Trophoblast cell (in vitro differentiated cells and primary cell): ENCODE data around the gene NACA2.
"Not testable (repeated sequence)": the region's sequence is repeated elsewhere in the genome, so short reads cannot be mapped to it uniquely, and the experiment has no call there.

Experiments
- DNase-seq, 2 donors: peaks; one replicate each; pipeline ENCODE4 v3.0.0-alpha.2; 2016
- H2AFZ ChIP-seq: 2 replicates; pipeline ENCODE4 v1.6.1; 2013; ENCODE audit warnings: low read length, moderate library complexity, mild to moderate bottlenecking; ENCODE audit not compliant: insufficient read depth, poor library complexity
- H2AK5ac ChIP-seq: 2 replicates; pipeline ENCODE4 v1.6.1; 2013; ENCODE audit warnings: mild to moderate bottlenecking, low read length
- H2BK120ac ChIP-seq: 2 replicates; pipeline ENCODE4 v1.6.1; 2013; ENCODE audit warnings: low read length, mild to moderate bottlenecking, moderate library complexity; ENCODE audit not compliant: insufficient read depth, poor library complexity
- H2BK12ac ChIP-seq: 2 replicates; pipeline ENCODE4 v1.6.1; 2013; ENCODE audit warnings: mild to moderate bottlenecking, low read length, moderate library complexity
- H2BK5ac ChIP-seq: 2 replicates; pipeline ENCODE4 v1.6.1; 2013; ENCODE audit warnings: low read length, low read depth, moderate library complexity, mild to moderate bottlenecking; ENCODE audit not compliant: poor library complexity
- H3K14ac ChIP-seq: 2 replicates; pipeline ENCODE4 v1.6.1; 2013; ENCODE audit warnings: mild to moderate bottlenecking, low read length
- H3K18ac ChIP-seq: 2 replicates; pipeline ENCODE4 v1.6.1; 2013; ENCODE audit warnings: mild to moderate bottlenecking, low read length
- H3K23ac ChIP-seq: 2 replicates; pipeline ENCODE4 v1.6.1; 2013; ENCODE audit warnings: low read length
- H3K27ac ChIP-seq: 2 replicates; pipeline ENCODE4 v1.5.1; 2013; ENCODE audit warnings: low read depth, mild to moderate bottlenecking, inconsistent platforms, low read length, moderate library complexity
- H3K27me3 ChIP-seq: 2 replicates; pipeline ENCODE4 v1.6.1; 2013; ENCODE audit warnings: inconsistent platforms, mild to moderate bottlenecking, low read length, moderate library complexity; ENCODE audit not compliant: insufficient read depth
- H3K36me3 ChIP-seq, 2 experiments: 1 replicate in 1 of 2; 2 replicates in 1 of 2; pipeline ENCODE4 v1.6.1; 2013; ENCODE audit warnings: low read length in 2 of 2, mild to moderate bottlenecking in 2 of 2, moderate library complexity in 1 of 2; ENCODE audit not compliant: insufficient read depth in 2 of 2, control insufficient read depth in 1 of 2
- H3K4ac ChIP-seq: 2 replicates; pipeline ENCODE4 v1.6.1; 2013; ENCODE audit warnings: low read depth, mild to moderate bottlenecking, low read length, moderate library complexity
- H3K4me1 ChIP-seq, 2 experiments: 1 replicate in 1 of 2; 2 replicates in 1 of 2; pipeline ENCODE4 v1.6.1; 2013; ENCODE audit warnings: low read length in 2 of 2, mild to moderate bottlenecking in 2 of 2, moderate library complexity in 1 of 2; ENCODE audit not compliant: insufficient read depth in 2 of 2, control insufficient read depth in 1 of 2
- H3K4me2 ChIP-seq: 2 replicates; pipeline ENCODE4 v1.6.1; 2013; ENCODE audit warnings: inconsistent platforms, mild to moderate bottlenecking, low read length, moderate library complexity
- H3K4me3 ChIP-seq: 2 replicates; pipeline ENCODE4 v1.5.1; 2013; ENCODE audit warnings: mild to moderate bottlenecking, low read depth, low read length, inconsistent platforms
- H3K79me1 ChIP-seq: one replicate; pipeline ENCODE4 v1.6.1; 2013; ENCODE audit warnings: low read length
- H3K79me2 ChIP-seq: 2 replicates; pipeline ENCODE4 v1.6.1; 2013; ENCODE audit warnings: low read length, mild to moderate bottlenecking; ENCODE audit not compliant: control insufficient read depth, insufficient read depth, poor library complexity
- H3K9ac ChIP-seq: 2 replicates; pipeline ENCODE4 v1.6.1; 2013; ENCODE audit warnings: mild to moderate bottlenecking, low read length
- H3K9me3 ChIP-seq: 2 replicates; pipeline ENCODE4 v1.6.1; 2013; ENCODE audit warnings: low read depth, mild to moderate bottlenecking, control low read depth, inconsistent platforms, low read length; ENCODE audit not compliant: insufficient read depth
- H4K12ac ChIP-seq: 2 replicates; pipeline ENCODE4 v1.6.1; 2013; ENCODE audit warnings: low read depth, mild to moderate bottlenecking, low read length, moderate library complexity
- H4K8ac ChIP-seq: 2 replicates; pipeline ENCODE4 v1.6.1; 2013; ENCODE audit warnings: low read depth, mild to moderate bottlenecking, low read length, moderate library complexity
- H4K91ac ChIP-seq: one replicate; pipeline ENCODE4 v1.6.1; 2013; ENCODE audit warnings: low read depth, mild to moderate bottlenecking, low read length, moderate library complexity
- WGBS: extraction: QIAGEN DNeasy Blood & Tissue Kit; methylation state at CpG from one replicate; pipeline ENCODE4 v1.1.7; 2013; ENCODE audit warnings: missing lambda C conversion rate; ENCODE audit not compliant: insufficient read length, insufficient coverage; ENCODE audit errors: extremely low coverage; 5-methylcytosine and 5-hydroxymethylcytosine counted together

NACA2 gene

DNA sequence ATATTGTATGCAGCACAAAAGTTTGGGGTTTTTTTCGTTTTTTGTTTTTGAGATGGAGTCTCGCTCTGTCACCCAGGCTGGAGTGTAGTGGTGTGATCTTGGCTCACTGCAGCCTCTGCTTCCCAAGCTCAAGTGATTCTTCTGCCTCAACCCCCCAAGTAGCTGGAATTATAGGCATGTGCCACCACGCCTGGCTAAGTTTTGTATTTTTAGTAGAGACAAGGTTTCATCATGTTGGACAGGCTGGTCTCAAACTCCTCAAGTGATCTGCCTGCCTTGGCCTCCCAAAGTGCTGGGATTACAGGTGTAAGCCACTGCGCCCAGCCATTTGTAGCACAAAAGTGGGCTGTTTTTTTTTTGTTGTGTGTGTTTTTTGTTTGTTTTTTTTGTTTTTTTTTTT, 37.1 kb upstream of the NACA2 start:
- H4K12ac ChIP-seq, H3K23ac ChIP-seq, H3K4me2 ChIP-seq, H2BK120ac ChIP-seq, H3K9me3 ChIP-seq, H2BK12ac ChIP-seq, H3K4me3 ChIP-seq, H3K79me2 ChIP-seq, H3K4ac ChIP-seq, H3K79me1 ChIP-seq, H3K27me3 ChIP-seq, H3K14ac ChIP-seq, H3K4me1 ChIP-seq, H2AK5ac ChIP-seq, H3K18ac ChIP-seq, H4K91ac ChIP-seq, H3K27ac ChIP-seq, H2BK5ac ChIP-seq, H4K8ac ChIP-seq, DNase-seq, H3K9ac ChIP-seq, H2AFZ ChIP-seq, H3K36me3 ChIP-seq: not testable (repeated sequence)
- WGBS = no CpG with 5 or more reads among the region's 4 CpGs

DNA sequence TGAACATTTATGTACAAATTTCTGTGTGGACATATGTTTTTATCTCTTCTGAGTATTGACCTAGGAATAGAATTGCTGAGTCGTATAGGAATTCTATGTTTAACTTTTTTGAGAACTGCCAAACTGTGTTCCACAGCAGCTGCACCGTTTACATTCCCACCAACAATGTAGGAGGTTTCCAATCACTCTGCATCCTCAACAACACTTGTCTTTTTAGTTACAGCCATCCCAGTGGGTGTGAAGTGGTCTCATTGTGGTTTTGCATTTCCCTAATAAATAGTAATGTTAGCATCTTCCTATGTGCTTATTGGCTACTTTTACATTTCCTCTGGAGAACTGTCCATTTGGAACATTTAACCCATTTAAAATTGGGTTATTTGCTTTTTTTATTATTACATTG, 36.6 kb upstream of the NACA2 start:
- Histone ChIP-seq H3K27ac (no peak overlapping the region), H2BK5ac (no peak overlapping the region), H4K8ac (no peak overlapping the region), H3K9ac (no peak overlapping the region), H3K79me2 (no peaks in the 10 kb centered on the region), H3K4ac (no peak overlapping the region), H4K91ac (no peak overlapping the region), H3K4me1 (no peaks in the 10 kb centered on the region), H3K14ac (no peak overlapping the region), H2AK5ac (no peak overlapping the region), H3K23ac (no peak overlapping the region), H3K27me3 (no peaks in the 10 kb centered on the region), H3K4me3 (no peak overlapping the region), H3K18ac (no peak overlapping the region), H3K4me2 (no peak overlapping the region), H3K9me3 (no peaks in the 10 kb centered on the region), H3K36me3 (no peaks in the 10 kb centered on the region), H2AFZ (no peak overlapping the region), H4K12ac (no peak overlapping the region), H2BK120ac (no peak overlapping the region), H2BK12ac (no peak overlapping the region), H3K79me1 (no peaks in the 10 kb centered on the region)
- DNase-seq = no peak
- no CpG with 5 or more reads among the region's 2 CpGs for WGBS

DNA sequence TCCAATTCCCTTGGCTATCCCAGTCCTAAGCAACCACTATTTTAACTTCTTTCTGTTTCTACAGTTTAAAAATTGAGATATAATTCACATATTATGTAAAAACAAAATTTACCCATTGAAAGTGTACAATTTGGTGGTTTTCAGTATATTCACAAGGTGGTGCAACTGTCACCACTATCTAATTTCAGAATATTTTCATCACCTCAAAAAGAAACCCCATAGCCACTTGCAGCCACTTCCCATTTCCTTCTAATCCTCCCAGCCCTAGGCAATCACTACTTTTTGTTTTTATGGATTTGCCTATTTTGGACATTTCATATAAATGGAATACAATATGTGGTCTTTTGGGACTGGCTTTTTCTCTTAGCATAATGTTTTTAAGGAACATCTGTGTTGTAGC, 36.1 kb upstream of the NACA2 start:
- no peak overlapping the region for H2AK5ac ChIP-seq
- H3K14ac ChIP-seq = no peak overlapping the region
- H2BK5ac ChIP-seq = no peak overlapping the region
- H3K79me2 ChIP-seq = no peaks in the 10 kb centered on the region
- no peaks in the 10 kb centered on the region for H3K27me3 ChIP-seq
- no peak overlapping the region for H3K4me3 ChIP-seq
- H3K79me1 ChIP-seq = no peaks in the 10 kb centered on the region
- H2AFZ ChIP-seq = no peak overlapping the region
- no peaks in the 10 kb centered on the region for H3K4me1 ChIP-seq
- H3K9ac ChIP-seq = no peak overlapping the region
- no peak overlapping the region for H3K23ac ChIP-seq
- H4K91ac ChIP-seq = no peak overlapping the region
- H3K4ac ChIP-seq = no peak overlapping the region
- H2BK120ac ChIP-seq = no peak overlapping the region
- no peaks in the 10 kb centered on the region for H3K36me3 ChIP-seq
- no peak overlapping the region for H4K12ac ChIP-seq
- H3K18ac ChIP-seq = no peak overlapping the region
- H3K27ac ChIP-seq = no peak overlapping the region
- H3K9me3 ChIP-seq = no peaks in the 10 kb centered on the region
- H3K4me2 ChIP-seq = no peak overlapping the region
- H4K8ac ChIP-seq = no peak overlapping the region
- no peak overlapping the region for H2BK12ac ChIP-seq
- no peak for DNase-seq

GRCh38 chr17:61625564-61625963, 34.5 kb upstream of the NACA2 start:
- no peak overlapping the region for H3K14ac ChIP-seq
- H3K79me1 ChIP-seq = no peaks in the 10 kb centered on the region
- H2AFZ ChIP-seq = no peak overlapping the region
- no peak overlapping the region for H2AK5ac ChIP-seq
- H3K36me3 ChIP-seq = no peaks in the 10 kb centered on the region
- no peak overlapping the region for H3K23ac ChIP-seq
- no peak overlapping the region for H2BK12ac ChIP-seq
- H4K91ac ChIP-seq = no peak overlapping the region
- no peak overlapping the region for H3K18ac ChIP-seq
- no peak overlapping the region for H3K4me3 ChIP-seq
- no peaks in the 10 kb centered on the region for H3K27me3 ChIP-seq
- H3K79me2 ChIP-seq = no peaks in the 10 kb centered on the region
- no peak overlapping the region for H4K8ac ChIP-seq
- no peaks in the 10 kb centered on the region for H3K9me3 ChIP-seq
- H3K4ac ChIP-seq = no peak overlapping the region
- no peak for DNase-seq
- H4K12ac ChIP-seq = no peak overlapping the region
- WGBS = no CpG with 5 or more reads among the region's 5 CpGs
- H3K4me1 ChIP-seq = no peaks in the 10 kb centered on the region
- no peak overlapping the region for H3K27ac ChIP-seq
- H2BK120ac ChIP-seq = no peak overlapping the region
- H3K4me2 ChIP-seq = no peak overlapping the region
- H3K9ac ChIP-seq = no peak overlapping the region
- H2BK5ac ChIP-seq = no peak overlapping the region

DNA sequence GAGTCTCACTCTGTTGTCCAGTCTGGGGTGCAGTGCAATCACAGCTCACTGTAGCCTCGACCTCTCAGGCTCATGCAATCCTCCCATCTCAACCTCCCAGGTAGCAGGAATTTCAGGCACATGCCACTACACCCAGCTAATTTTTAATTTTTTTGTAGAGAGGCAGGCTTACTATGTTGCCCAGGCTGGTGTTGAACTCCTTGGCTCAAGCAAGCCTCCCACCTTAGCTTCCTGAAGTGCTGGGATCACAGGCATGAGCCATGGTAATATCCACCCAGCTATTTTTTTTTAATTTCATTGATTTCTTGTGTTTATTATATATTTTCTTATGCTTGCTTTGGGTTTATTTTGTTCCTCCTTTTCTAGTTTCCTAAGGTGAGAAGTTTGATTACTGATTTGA, 33.9 kb upstream of the NACA2 start:
- no CpG with 5 or more reads among the region's 1 CpG for WGBS
- H4K91ac ChIP-seq = no peak overlapping the region

More for the DNA sequence above, 33.9 kb upstream of the NACA2 start:
- H3K79me1 ChIP-seq = no peaks in the 10 kb centered on the region
- no peak overlapping the region for H4K8ac ChIP-seq
- no peak overlapping the region for H4K12ac ChIP-seq
- no peak overlapping the region for H3K23ac ChIP-seq
- H2BK5ac ChIP-seq = no peak overlapping the region
- no peak overlapping the region for H2BK120ac ChIP-seq
- DNase-seq = no peak
- no peak overlapping the region for H2AFZ ChIP-seq
- no peak overlapping the region for H3K14ac ChIP-seq
- no peaks in the 10 kb centered on the region for H3K9me3 ChIP-seq
- no peak overlapping the region for H3K9ac ChIP-seq
- no peak overlapping the region for H3K4me3 ChIP-seq
- no peak overlapping the region for H2AK5ac ChIP-seq
- H3K4me1 ChIP-seq = no peaks in the 10 kb centered on the region
- no peak overlapping the region for H3K27ac ChIP-seq
- H3K4me2 ChIP-seq = no peak overlapping the region
- no peak overlapping the region for H3K18ac ChIP-seq
- H2BK12ac ChIP-seq = no peak overlapping the region
- no peaks in the 10 kb centered on the region for H3K27me3 ChIP-seq
- no peaks in the 10 kb centered on the region for H3K79me2 ChIP-seq
- no peaks in the 10 kb centered on the region for H3K36me3 ChIP-seq
- H3K4ac ChIP-seq = no peak overlapping the region
